ENCODE results near the gene SPATA19. TPM values are rescaled to one million over a fixed set of nuclear protein-coding genes. Genes with fewer than 3 reads are reported as not detected.

Gene SPATA19
- total and polyA plus RNA-seq, 2 of the 4 experiments (the other 2 are of a cell fraction) = not detected

GRCh38 chr11:133830931-133831907 lies 14.1 kb downstream of the SPATA19 start:
- Histone ChIP-seq H2BK15ac (ENCODE audit: low read depth, low read length) (no peak overlapping the region), H3K14ac (replicated peaks; ENCODE audit: low read depth, low read length) (no peak overlapping the region), H3K9me1 (ENCODE audit: insufficient read depth, low read length) (no peaks in the 10 kb centered on the region), H3K23ac (ENCODE audit: low read depth, low read length) (no peak overlapping the region), H3K4me1 (ENCODE audit: control insufficient read depth, insufficient read depth, low read length) (no peaks in the 10 kb centered on the region), H2AK9ac (replicated peaks; ENCODE audit: low read depth, low read length, poor library complexity) (no peak overlapping the region), H3K4me2 (ENCODE audit: low read depth, low read length) (no peak overlapping the region), H3K79me1 (ENCODE audit: low read depth in 1 of 2, low read length in 2 of 2) (no peaks in the 10 kb centered on the region), H3K18ac (ENCODE audit: low read depth, low read length) (no peak overlapping the region), H3K9me3 (ENCODE audit: control insufficient read depth, insufficient read depth, low read length) (peaks cover 61% of the 10 kb centered on the region), H3K36me3 (ENCODE audit: control insufficient read depth, insufficient read depth, low read length) (no peaks in the 10 kb centered on the region), H3K9ac (ENCODE audit: low read depth, low read length) (no peak overlapping the region), H4K91ac (ENCODE audit: insufficient read depth, low read depth, low read length) (no peak overlapping the region), H2BK120ac (ENCODE audit: low read depth, low read length) (no peak overlapping the region), H2AK5ac (ENCODE audit: low read depth, low read length) (no peak overlapping the region), H4K5ac (ENCODE audit: low read depth, low read length) (no peak overlapping the region), H2AFZ (replicated peaks; ENCODE audit: low read length, poor library complexity) (no peak overlapping the region), H4K20me1 (ENCODE audit: insufficient read depth, low read length) (no peaks in the 10 kb centered on the region), H3K27ac (ENCODE audit: insufficient read depth, low read length) (no peak overlapping the region), H4K8ac (ENCODE audit: low read depth in 2 of 2, low read length in 2 of 2) (no peak overlapping the region), H2BK20ac (ENCODE audit: low read depth, low read length) (no peak overlapping the region), H3K4me3 (ENCODE audit: insufficient read depth, low read depth, low read length) (no peak overlapping the region), H3K56ac (ENCODE audit: extremely low read depth, insufficient read depth, low read length) (no peak overlapping the region), H2BK5ac (ENCODE audit: low read depth, low read length, poor library complexity, severe bottlenecking) (no peak overlapping the region), H3K4ac (ENCODE audit: low read depth, low read length) (no peak overlapping the region), H3K27me3 (ENCODE audit: control insufficient read depth, insufficient read depth, low read length) (no peaks in the 10 kb centered on the region)
- DNase-seq (no peak), ATAC-seq (ENCODE audit: low read depth) (no peak)
- intact Hi-C loops (cut with micrococcal nuclease) (no loop called here), in situ Hi-C loops (cut with MboI; ENCODE audit: low sequenced_read_pairs) (no loop called here), dilution Hi-C loops (cut with HindIII; ENCODE audit: low sequenced_read_pairs, unreplicated experiment) (no loop called here)
- CTCF ChIA-PET = no interaction called here
- BruUV-seq (replicated peaks) = no TSS peak
- 35% methylated on average over 2 of the region's 8 CpGs; no CpG with 5 or more reads in 1 of the 2 experiments for WGBS, 2 experiments (ENCODE audit: extremely low coverage in 2 of 2, insufficient read length in 1 of 2)
- POLR2A ChIA-PET (ENCODE audit: unreplicated experiment) = no interaction called here
- TF ChIP-seq MAFK (IDR thresholded peaks at IDR 0.05; ENCODE audit: low read depth, low read length) = no peak
- TF ChIP-seq POLR2A (IDR thresholded peaks at IDR 0.05; ENCODE audit: low read depth, low read length) = no peak
- TF ChIP-seq CEBPB (IDR thresholded peaks at IDR 0.05; ENCODE audit: low read depth, low read length) = no peak
- no peak for TF ChIP-seq CTCF (conservative IDR thresholded peaks at IDR 0.05; ENCODE audit: low read depth, low read length)
- no peak for TF ChIP-seq BHLHE40 (IDR thresholded peaks at IDR 0.05; ENCODE audit: low read depth, low read length)
- TF ChIP-seq FOS (IDR thresholded peaks at IDR 0.05; ENCODE audit: low read depth, low read length) = no peak
- TF ChIP-seq CHD1 (IDR thresholded peaks at IDR 0.05; ENCODE audit: low read depth, low read length) = no peak
- no peak for TF ChIP-seq SMC3 (IDR thresholded peaks at IDR 0.05; ENCODE audit: low read depth, low read length)
- no peak for TF ChIP-seq MXI1 (IDR thresholded peaks at IDR 0.05; ENCODE audit: borderline replicate concordance, low read depth, low read length)
- no peak for TF ChIP-seq RAD21 (IDR thresholded peaks at IDR 0.05; ENCODE audit: low read length)
- TF ChIP-seq, protein P1, sequence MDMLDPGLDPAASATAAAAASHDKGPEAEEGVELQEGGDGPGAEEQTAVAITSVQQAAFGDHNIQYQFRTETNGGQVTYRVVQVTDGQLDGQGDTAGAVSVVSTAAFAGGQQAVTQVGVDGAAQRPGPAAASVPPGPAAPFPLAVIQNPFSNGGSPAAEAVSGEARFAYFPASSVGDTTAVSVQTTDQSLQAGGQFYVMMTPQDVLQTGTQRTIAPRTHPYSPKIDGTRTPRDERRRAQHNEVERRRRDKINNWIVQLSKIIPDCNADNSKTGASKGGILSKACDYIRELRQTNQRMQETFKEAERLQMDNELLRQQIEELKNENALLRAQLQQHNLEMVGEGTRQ (IDR thresholded peaks at IDR 0.05; ENCODE audit: low read depth, low read length) = no peak
- no peak for TF ChIP-seq RCOR1 (IDR thresholded peaks at IDR 0.05; ENCODE audit: insufficient replicate concordance, low read length)
- TF ChIP-seq MAZ (IDR thresholded peaks at IDR 0.05; ENCODE audit: borderline replicate concordance, low read depth, low read length) = no peak
- TF ChIP-seq NFE2L2 (IDR thresholded peaks at IDR 0.05; ENCODE audit: low read depth, low read length) = no peak
- no peak for TF ChIP-seq RFX5 (IDR thresholded peaks at IDR 0.05; ENCODE audit: low read depth, low read length)
